Amygdala (tissue), 56 donors: ENCODE data around the gene CRB3.

ENCODE experiments used
- DNase-seq, 56 donors: peaks; one replicate each; lab custom pipeline; 2025; lab: John Stamatoyannopoulos, UW

The CRB3 gene

DNA sequence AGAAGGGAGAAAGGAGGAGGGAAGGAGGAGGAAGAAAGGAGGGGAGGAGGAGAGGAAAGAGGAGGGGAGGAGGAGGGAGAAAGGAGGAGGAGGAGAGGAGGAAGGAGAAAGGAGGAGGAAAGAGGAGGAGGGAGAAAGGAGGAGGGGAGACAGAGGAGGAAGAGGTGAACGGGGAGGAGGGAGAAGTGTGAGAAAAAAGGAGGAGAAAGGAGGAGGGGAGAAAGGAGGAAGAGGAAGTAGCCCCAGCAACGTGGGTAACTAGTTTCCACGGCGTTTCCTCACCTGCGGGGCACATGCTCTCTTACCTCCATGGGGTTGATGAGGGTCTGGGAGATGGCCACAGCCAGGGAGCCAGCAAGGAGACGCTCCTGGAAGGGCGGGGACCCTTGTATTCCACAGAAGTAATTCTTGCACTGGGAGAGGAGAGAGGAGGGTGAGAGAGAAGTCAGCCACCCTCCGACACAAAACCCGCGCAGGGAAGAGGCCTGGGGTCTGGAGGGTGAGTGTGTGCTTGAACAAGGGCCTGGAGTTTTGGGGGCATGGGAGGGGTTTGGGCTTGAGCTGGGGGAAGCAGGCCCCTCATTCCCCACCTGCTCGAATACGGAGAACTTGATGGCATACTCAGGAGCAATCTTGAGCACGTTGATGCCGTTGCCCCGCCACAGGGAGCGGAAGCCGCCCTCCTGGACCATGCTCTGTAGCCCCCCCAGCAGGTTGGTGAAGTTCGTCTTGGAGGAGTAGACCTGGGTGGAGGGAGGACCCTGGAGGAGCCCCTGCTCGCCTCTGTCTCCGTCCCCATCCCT is 34.5 kb upstream of the CRB3 start:
- DNase-seq, result no peak

DNA sequence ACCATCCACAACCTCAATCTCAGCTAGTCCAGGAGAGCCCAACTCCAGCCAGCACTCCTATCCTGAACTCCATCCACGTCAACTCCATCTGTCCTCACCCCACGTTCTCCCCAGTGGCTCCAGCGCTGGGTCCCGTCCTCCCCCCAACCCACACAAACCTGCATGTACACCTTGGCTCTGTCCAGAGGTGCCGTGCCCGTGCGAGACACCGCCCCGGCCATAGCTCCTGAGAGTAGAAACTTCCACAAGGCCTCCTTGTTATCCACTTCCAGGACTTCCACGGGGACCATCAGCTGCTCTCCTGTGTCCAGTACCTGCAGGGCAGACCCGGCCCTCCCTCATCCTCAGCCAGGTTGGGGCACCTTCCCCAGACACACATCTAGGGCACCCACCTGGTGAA is 32.2 kb upstream of the CRB3 start:
- no peak for DNase-seq

DNA sequence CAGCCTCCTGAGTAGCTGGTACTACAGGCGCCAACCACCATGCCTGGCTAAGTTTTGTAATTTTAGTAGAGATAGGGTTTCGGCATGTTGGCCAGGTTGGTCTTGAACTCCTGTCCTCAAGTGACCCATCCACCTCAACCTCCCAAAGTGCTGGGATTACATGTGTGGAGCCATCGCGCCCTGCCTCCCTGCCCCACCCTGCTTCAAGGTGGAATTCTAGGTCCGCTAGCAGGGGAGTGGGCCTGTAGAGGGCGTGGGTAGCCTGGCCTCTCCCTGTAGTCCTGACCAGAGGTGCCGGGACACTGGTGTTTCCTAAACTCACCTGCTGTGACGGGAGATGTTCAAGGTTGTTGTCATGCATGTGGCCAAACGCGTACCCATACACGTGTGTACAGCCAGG is 30.9 kb upstream of the CRB3 start:
- no peak for DNase-seq

DNA sequence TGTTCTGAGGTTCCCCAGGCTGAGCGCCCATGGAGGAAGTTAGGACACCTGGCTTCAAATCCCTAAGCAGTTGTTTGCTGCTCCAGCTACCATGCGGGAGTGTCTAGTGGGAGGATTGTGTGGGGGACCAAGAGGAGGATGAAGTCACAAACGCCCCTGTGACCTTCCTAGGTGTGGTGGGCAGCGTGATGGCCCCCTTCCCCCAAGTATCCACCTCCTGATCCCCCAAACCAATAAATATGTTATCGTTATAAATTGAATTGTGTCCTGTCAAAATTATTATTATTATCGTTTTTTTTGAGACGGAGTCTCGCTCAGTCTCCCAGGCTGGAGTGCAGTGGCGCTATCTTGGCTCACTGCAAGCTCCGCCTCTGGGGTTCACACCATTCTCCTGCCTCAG is 30.4 kb upstream of the CRB3 start, which contains the start of gene SLC25A41:
SLC25A41 (minus strand) TSS at position 101 of the 400 bp plus-strand sequence; CDS start at position 31, 70 bp downstream.
- DNase-seq, result no peak

DNA sequence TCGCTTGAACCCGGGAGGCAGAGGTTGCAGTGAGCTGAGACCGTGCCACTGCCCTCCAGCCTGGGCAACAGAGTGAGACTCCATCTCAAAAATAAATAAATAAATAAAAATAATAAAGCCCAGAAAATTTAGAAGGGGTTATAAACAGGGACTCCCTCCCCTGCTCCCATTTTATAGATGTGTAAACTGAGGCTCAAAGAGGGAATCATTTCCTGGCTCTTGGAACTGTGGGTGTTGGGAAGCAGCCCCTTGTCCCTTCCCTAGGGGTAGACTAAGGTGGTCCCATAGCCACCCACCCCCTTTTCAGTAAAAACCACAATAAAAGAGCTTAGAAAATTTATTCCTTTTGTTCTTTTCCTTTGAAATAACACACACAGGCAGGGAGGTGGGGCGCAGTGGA is 24.3 kb upstream of the CRB3 start:
- no peak for DNase-seq

DNA sequence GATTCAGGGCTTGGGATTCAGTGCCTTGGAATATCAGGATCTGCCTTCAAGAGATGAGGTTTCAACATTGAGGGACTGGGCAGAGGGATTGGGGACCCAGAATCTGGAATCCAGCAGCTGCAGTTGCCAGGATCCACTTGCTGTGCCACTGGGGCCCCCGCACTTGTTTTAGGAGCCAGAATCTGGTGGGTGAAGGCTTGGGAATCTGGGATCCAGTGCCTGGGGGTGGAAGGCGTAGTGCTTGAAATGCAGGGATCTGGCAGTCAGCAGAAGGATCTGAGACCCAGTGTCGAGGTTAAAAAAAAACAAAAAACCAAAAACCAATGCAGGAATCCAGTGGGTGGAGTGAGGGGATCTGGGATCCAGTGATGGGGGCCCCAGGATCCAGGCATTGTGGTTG is 23.2 kb upstream of the CRB3 start:
- no peak for DNase-seq

DNA sequence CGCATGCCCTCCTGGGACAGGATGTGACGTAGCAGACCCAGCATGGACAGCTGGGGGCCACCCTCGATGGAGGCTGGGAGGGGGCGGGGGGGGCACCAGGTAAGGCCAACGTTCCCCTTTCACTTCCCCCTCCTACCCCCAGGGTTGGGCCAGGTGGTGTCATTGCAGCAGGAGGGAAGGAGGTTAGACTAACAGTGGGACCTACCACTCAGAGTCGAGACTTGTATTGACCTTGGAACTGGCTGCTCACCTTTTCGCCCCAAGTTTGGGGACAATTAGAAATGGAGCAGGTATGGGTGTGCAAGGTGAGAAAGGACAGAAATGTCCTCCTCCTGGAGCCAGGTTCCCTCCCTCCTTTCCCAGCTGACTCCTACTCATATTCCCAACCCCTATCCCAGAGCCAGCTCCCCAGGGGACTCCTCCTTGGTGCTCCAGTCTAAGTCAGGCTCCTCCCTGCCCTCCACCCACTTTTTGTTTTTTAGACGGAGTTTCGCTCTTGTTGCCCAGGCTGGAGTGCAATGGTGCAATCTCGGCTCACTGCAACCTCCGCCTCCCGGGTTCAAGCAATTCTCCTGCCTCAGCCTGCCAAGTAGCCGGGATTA is 21.9 kb upstream of the CRB3 start:
- DNase-seq, result no peak

DNA sequence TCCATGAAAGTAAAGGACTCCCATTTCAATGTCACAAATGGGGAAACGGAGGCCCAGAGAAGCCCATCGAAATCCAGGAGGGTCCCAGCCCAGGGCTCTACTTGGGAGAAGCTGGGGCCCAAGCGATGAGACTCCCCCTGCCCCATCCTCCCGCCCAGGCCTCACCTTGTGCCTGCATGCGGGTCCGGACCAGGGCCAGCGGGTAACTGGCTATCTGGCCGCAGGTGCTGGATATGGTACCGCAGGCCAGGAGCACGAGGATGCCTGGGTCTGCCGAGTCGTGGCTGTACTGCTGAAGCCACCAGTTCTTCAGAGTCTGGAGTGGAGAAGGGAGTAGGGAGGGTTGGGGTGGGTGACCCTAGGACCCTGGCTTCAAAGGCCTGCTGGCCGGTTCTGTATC is 20.1 kb upstream of the CRB3 start:
- DNase-seq, result no peak

DNA sequence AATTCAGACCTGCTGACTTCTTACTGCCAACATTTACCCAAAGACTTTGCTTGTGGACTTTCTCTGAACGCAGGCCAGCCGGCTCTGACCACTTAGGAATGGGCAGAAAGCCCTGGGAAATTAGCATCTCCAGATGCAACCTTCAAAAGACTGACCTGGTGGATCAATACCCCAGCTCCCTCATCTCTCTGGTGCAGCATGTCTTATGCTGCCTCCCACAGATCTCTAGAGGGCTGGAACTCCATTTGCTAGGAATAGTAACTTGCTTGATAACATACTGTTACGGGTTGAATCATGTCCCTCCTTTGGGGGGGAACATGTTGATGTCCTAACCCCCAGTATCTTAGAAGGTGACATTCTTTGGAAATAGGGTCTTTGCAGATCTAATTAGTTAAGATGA is 17.6 kb upstream of the CRB3 start:
- no peak for DNase-seq

DNA sequence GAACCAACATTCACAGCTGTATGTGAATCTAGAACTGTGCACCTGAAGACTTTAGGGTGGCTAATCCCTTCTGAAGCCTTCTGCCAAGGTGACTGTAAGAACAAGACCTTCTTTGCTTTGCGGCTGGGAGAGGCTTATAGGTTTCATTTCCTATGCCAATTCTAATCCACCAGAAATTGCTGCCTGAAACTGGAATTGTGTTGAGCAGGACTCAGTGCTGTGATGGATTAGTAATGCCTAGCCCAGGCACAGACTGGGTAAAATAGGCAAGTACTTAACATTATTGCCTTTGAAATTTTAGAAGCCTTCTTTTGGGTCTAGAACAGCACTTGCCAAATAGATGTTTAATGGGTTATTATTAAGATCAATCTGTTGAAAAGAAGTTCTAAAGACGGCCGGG is 16.0 kb upstream of the CRB3 start:
- DNase-seq, result no peak

DNA sequence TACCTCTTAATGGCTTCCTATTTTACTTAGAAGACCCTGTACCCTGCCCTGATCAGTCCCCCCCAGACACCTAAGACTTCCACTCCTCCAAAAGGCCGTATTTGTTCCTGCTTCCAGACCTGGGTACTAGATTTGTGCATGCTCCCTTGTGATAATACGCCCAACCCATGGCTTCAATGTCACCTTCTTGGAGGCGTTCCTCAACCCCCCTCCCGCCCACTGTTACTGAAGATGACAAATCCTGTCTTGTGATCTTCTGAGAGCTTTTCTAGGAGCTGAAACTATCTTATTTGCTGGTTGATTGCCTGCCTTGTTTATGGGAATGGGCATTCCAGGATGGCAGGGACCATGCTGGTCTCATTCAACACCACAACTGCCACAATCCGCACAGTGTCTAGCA is 13.9 kb upstream of the CRB3 start:
- DNase-seq, result no peak

DNA sequence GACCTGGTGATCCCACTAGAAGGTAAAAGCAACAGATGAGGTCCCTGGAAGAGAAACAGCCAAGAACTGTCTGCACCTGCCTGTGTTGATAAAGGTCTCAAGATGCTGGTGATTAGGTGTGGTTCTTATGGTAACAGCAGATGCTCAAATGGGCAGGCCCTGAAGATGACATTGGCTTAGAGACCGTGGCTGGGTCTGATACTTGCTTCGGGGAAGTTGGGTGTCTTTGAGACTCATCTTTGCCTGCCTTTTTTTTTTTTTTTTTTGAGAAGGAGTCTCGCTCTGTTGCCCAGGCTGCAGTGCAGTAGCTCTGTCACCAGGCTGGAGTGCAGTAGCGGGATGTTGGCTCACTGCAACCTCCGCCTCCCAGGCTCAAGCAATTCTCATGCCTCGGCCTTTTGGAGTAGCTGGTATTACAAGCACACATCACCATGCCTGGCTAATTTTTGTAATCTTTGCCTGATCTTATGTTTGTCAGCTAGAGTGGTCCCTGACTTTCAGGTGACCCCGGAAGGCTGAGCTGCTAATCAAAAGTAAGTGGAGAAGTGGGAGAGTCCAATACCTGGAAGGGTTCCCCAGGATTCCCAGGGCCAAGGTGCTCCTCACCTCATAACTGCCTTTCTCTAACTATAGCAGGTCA is 12.4 kb upstream of the CRB3 start:
- DNase-seq, result no peak

DNA sequence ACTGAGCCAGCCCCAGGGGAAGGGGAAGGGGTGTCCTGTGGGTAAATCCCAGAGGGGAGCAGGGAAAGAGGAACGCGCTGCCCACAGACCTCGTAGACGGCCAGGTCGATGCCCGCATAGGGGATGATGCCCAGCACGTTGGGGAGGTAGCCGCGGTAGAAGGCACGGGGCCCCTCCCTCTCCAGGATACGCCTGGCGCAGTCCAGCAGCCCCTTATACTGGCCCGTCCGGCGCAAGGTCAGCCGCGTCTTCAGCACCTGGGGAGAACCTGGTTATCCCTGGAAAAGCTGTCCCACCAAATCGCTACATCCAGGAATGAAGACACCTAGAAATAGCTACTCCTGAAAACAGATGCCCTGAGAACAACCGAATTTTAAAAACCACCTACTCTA is 11.9 kb upstream of the CRB3 start:
- no peak for DNase-seq

DNA sequence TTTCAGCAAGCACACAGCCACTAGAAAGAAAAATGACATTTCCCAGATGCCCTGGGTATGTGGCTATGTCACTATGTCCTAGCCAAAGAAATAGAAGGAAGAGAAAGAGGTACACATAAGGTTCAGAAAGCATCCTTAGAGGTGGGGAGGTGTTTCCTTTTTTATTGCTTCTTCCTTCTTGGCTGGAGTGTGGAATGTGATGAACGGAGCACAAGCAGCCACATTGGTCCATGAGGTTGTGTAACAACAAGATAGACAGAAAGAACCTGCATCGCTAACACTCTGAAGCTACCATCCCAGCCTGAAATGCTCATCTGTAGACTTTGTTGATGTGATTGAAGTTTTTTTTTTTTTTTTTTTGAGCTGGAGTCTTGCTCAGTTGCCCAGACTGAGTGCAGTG is 11.2 kb upstream of the CRB3 start:
- DNase-seq, result no peak

DNA sequence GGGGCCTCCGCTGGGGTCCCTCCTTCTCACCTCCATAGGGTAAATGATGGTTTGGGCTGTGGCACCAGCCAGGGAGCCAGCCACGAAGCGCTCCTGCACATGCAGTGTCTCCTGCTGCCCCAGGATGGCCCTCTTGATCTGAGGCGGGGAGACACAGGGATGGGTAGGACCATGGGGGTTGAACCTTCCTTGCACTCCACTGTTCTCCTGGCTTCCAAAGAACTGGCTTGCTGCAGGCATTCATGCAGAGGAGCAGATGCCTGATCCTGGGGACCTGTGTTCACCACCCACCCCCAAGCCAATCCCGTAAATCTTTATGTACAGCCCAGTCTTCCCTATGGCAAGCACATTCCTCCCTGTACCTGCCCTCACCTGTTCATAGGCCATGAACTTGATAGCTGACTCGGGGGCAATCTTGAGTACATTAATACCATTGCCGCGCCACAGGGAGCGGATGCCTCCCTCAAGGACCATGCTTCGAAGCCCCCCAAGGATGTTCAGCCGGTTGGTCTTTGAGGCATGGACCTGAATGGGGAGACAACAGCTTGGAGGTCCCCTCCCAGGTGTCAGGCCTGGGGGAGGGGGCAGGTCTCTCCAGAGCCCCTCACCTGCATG is 10.0 kb upstream of the CRB3 start:
- no peak for DNase-seq

DNA sequence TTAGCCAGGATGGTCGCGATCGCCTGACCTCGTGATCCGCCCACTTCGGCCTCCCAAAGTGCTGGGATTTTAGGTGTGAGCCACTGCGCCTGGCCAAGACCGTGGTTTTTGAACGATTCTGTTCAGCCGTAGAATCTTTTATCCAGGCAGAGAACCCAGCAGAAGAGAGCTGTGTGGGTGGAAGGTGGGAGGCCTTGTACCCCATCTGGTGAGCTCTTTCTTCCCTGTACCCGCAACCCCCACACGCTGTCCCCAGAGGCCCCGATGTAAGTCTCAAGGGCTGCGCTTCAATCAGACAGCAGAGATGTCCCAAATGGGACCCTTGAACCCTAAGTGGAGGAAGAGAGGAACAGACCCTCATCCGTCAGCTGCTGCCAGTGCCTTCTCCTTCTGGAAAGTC is 8.1 kb upstream of the CRB3 start:
- no peak for DNase-seq

DNA sequence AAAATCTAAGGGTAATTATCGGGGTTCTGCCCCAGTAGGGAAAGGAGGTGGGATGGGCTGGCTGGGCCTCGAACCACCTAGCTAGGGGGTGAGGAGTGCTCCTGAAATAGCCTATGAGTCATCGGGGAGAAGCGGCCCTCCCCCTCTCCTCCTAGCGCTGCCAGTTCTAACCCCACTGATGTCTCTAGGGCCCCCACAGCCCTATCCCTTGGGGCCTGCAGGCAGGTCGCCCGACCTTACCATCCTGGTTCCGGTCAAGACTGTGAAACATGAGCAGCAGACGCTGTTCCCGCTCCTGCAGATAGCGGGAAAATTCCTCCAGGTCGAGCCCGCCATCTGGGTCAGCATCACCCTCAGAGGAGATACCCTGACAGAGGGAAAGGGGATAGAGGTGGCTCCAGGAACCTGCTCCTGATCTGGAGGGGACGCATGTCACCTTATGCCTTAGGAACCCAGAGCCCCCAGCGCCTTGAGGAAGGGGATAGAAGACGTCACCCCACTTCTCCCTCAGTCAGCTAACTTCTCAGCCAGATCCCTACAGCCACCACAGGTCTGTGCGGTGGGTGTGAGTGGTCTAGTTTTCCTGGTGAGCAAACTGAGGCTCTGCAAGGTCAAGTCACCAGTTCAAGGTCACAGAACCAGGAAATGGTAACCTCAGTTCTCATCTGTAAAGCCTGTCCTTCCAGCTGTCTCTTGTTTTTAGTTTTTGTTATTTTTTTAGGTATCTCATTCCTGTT is 5.9 kb upstream of the CRB3 start:
- peak in 3 of 56 donors; percentile 7 to 19 (median 19) for DNase-seq

DNA sequence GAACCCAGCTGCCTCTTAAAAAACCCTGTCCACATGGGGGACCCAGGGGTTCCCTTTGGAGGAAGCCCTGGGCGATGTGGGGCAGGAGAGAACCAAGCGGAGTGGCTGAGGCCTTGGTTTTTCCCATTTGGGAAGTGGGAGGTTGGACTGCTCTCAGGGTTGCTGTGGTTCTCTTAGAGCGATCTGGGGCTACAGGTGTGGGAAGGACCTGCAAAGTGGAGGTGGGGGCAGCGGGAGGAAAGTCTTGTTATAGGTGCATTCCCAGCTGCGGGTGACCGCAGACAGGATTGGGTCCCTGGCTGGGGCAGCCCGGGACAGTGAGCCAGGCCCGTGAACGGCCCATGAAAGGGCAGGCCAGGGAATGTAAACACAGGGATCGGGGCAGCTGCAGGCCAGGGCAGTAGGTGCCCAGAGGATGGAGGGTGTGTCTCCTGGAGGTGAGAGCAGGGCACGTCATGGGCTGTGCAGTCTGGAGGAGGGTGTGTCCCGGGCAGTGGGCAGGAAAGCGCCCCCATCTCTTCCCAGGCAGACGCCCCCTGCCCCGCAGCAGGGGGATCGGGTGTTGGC is 5.3 kb upstream of the CRB3 start:
- peak in 4 of 56 donors; percentile 4 to 21 (median 7) for DNase-seq

DNA sequence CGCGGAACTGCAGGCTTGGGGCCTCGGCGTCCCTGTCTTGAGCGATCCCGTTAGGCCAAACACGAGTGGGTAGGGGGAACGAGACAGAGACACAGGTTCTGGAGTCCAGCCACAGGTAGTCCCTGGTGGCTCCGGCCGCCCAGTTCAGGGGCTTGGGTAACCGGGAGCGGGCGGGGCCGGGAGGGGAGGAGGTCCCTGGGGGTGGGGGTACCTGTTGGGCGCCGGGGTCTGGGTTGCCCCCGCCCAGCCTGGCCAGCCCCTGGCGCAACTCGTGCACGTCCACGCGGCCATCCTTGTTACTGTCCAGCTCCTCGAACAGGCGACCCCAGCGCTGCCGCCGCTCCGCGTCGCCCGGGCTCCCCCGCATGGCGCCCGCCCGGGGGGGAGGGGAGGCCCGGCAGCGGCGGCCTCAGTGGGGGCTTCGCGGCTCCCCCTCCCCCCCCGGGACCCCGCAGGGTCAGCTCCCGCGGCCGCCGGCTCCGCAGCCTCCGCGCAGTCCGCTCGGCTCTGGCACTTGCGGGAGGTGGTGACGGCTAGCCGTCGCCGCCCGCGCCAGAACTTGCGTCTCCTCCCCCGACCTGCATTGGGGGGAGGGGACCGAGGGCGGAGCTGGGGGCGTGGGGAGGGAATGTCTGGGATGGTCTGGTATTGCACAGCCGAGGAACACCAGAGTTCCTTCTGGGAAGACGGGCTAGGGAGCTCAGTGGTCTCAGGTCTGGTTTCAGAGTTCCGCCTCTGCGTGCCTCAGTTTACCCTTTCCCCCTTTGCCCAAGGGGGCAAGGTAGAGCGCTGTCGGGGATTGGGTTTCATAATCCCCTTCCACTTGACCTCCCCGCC is 4.6 kb upstream of the CRB3 start, which contains the start of gene SLC25A23:
SLC25A23 (minus strand) TSS at position 531 of the 837 bp plus-strand sequence; CDS start at position 367, 164 bp downstream.
- peak in 49 of 56 donors; percentile 15 to 85 (median 70) for DNase-seq
